Kidney (tissue), 14 donors: ENCODE measurements around the gene SPACA7. TPM values are rescaled to one million over a fixed set of nuclear protein-coding genes. Genes with fewer than 3 reads are reported as not detected.

Source experiments
- DNase-seq, 5 donors: peaks; one replicate each; pipeline ENCODE4 v3.0.0-alpha.2; 2013 to 2020
- FAIRE-seq: peaks from 2 replicates; lab custom pipeline; 2012; peaks lifted over from hg19 to GRCh38; lab: Jason Lieb, UNC
- H3K27ac ChIP-seq, 2 donors: one replicate each; pipeline ENCODE4 v1.7.0; 2013; ENCODE audit warnings: low read depth in 2 of 2, low read length in 2 of 2, inconsistent platforms in 1 of 2
- H3K27me3 ChIP-seq: one replicate; pipeline ENCODE4 v1.7.1; 2013; ENCODE audit warnings: low read length, inconsistent platforms; ENCODE audit not compliant: control insufficient read depth, insufficient read depth
- H3K36me3 ChIP-seq, 3 donors: one replicate each; pipeline versions ENCODE4 v1.7.0 to v1.7.1; 2013; ENCODE audit warnings: low read length in 3 of 3, control low read depth in 1 of 3, inconsistent platforms in 1 of 3; ENCODE audit not compliant: insufficient read depth in 3 of 3, control insufficient read depth in 2 of 3
- H3K4me1 ChIP-seq, 3 donors: one replicate each; pipeline versions ENCODE4 v1.7.0 to v1.7.1; 2013; ENCODE audit warnings: low read length in 3 of 3, inconsistent platforms in 1 of 3, low read depth in 1 of 3; ENCODE audit not compliant: control insufficient read depth in 2 of 3, insufficient read depth in 2 of 3
- H3K4me3 ChIP-seq, 3 donors: one replicate each; pipeline versions ENCODE4 v1.7.0 to v1.8.1; 2013; ENCODE audit warnings: low read length in 3 of 3, control low read depth in 1 of 3, inconsistent platforms in 1 of 3
- H3K9ac ChIP-seq, 3 donors: one replicate each; pipeline versions ENCODE4 v1.7.0 to v1.7.1; 2013; ENCODE audit warnings: low read length in 3 of 3, control low read depth in 1 of 3, inconsistent platforms in 1 of 3
- H3K9me3 ChIP-seq, 3 donors: one replicate each; pipeline versions ENCODE4 v1.7.0 to v1.7.1; 2013; ENCODE audit warnings: low read length in 3 of 3, control low read depth in 1 of 3, inconsistent platforms in 1 of 3; ENCODE audit not compliant: control insufficient read depth in 2 of 3, insufficient read depth in 1 of 3
- intact Hi-C: fragments of 100-400 bp; cut with DNase I; formaldehyde crosslinking; loops from one replicate; pipeline ENCODE4 v1.11.1; 2022
- polyA plus RNA-seq: library from polyadenylated mRNA; stranded (reverse); fragments of 350-450 nt; fragmentation: Illumina TruSeq; extraction: RNeasy Lipid Tissue Mini Kit (QIAGEN cat#74804); gene quantifications from one replicate; pipeline ENCODE4 v1.2.3, GENCODE V29; 2014; ENCODE audit warnings: low read depth, low replicate concordance; ENCODE audit not compliant: insufficient read depth
- total RNA-seq: library from RNA; stranded (reverse); fragmentation: NEBNext Ultra II Directional; extraction: Animal tissue kit (Norgen Biotek cat#: 25700); gene quantifications from one replicate; pipeline ENCODE4 v1.2.1, GENCODE V29; 2021
- TF ChIP-seq, protein P1 (sequence below): IDR thresholded peaks from 3 replicates; pipeline ENCODE4 v1.5.1; 2012; ENCODE audit warnings: mild to moderate bottlenecking, moderate library complexity, borderline replicate concordance; ENCODE audit not compliant: insufficient read depth; ENCODE audit errors: extremely low read depth
- donor health status: control.
- donor health status: control.
- donor health status: control.
- donor health status: control.
- donor health status: control.
- donor health status: DM: yes; HTN: yes; CAD: no.
- donor health status: Normal renal cell carcinoma (clear cell type).

The SPACA7 gene
- total and polyA plus RNA-seq, 2 donors from 2014 or later: not detected

DNA sequence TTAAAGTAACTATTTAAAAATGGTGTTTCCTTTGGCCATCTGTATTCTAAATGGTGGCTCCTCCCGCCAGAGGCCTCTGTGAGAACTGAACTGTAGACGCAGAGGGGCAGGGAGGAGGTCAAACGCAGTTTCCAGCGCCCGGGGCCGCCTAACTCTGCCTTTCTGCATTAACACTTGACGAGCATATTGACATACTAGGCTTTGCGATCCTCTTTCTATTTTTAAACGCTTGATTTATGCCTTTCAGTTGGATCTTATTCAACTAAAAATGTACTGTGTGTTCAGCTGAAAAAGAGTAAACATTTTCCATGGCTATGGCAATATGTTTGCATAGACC lies 74.7 kb downstream of the SPACA7 start:
- H3K9ac ChIP-seq: no peak overlapping the region
- TF ChIP-seq, protein P1, sequence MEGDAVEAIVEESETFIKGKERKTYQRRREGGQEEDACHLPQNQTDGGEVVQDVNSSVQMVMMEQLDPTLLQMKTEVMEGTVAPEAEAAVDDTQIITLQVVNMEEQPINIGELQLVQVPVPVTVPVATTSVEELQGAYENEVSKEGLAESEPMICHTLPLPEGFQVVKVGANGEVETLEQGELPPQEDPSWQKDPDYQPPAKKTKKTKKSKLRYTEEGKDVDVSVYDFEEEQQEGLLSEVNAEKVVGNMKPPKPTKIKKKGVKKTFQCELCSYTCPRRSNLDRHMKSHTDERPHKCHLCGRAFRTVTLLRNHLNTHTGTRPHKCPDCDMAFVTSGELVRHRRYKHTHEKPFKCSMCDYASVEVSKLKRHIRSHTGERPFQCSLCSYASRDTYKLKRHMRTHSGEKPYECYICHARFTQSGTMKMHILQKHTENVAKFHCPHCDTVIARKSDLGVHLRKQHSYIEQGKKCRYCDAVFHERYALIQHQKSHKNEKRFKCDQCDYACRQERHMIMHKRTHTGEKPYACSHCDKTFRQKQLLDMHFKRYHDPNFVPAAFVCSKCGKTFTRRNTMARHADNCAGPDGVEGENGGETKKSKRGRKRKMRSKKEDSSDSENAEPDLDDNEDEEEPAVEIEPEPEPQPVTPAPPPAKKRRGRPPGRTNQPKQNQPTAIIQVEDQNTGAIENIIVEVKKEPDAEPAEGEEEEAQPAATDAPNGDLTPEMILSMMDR: no peak
- no peaks in the 10 kb centered on the region for H3K4me1 ChIP-seq
- H3K4me3 ChIP-seq: no peak overlapping the region
- FAIRE-seq (no peak), DNase-seq (peak in 3 of 5 donors; percentile 22 to 53 (median 26))
- H3K36me3 ChIP-seq: no peaks in the 10 kb centered on the region
- H3K9me3 ChIP-seq: no peaks in the 10 kb centered on the region
- H3K27ac ChIP-seq: no peak overlapping the region
- no peaks in the 10 kb centered on the region for H3K27me3 ChIP-seq
- intact Hi-C loops: no loop called here

DNA sequence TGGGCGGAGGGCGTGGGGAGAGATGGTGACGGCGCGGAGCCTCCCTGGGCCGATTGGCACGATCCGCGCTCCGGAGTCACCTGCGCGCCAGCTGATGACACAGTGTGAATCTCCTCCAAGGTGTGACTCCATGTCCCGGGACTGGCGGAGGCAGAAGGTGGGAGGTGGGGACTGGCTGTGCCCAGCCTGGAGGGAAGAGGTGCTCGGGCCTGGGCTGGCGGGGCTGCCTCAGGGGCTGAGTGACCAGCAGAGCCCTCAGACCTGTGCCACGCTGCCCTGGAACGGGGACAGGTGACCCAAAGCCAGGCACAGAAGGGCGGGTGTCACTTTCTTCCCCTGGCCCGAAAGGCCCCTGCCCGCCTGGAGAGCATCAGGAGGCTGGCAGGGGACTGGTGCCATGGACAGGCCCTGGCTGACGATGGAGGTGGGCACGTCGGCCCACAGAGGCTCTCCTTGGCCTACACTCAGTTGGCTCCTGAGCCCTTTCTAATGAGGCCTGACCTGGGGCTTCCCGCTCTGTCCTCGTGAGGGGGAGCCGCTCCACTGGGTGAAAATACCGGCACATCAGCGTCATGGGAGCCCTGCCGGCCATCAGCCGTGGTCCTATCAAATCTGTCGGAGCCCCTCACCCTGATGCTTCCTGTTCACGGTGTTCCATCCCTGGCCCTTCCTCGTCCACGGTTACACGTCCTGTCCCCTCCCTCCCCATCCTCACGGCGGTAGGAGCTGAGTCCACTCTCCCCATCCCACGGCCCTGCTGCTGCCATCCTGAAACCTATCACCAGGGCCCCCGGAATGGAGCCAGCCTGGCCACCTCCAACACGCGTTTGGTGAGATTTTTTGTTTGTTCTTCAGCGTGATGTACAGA lies 75.6 kb downstream of the SPACA7 start:
- Histone ChIP-seq H3K4me1 (no peaks in the 10 kb centered on the region), H3K27ac (no peak overlapping the region), H3K9ac (no peak overlapping the region), H3K4me3 (no peak overlapping the region), H3K9me3 (no peaks in the 10 kb centered on the region), H3K27me3 (no peaks in the 10 kb centered on the region), H3K36me3 (no peaks in the 10 kb centered on the region)
- TF ChIP-seq, protein P1: no peak
- intact Hi-C loops: no loop called here
- no peak for FAIRE-seq
- DNase-seq: peak in 1 of 5 donors; percentile 34

DNA sequence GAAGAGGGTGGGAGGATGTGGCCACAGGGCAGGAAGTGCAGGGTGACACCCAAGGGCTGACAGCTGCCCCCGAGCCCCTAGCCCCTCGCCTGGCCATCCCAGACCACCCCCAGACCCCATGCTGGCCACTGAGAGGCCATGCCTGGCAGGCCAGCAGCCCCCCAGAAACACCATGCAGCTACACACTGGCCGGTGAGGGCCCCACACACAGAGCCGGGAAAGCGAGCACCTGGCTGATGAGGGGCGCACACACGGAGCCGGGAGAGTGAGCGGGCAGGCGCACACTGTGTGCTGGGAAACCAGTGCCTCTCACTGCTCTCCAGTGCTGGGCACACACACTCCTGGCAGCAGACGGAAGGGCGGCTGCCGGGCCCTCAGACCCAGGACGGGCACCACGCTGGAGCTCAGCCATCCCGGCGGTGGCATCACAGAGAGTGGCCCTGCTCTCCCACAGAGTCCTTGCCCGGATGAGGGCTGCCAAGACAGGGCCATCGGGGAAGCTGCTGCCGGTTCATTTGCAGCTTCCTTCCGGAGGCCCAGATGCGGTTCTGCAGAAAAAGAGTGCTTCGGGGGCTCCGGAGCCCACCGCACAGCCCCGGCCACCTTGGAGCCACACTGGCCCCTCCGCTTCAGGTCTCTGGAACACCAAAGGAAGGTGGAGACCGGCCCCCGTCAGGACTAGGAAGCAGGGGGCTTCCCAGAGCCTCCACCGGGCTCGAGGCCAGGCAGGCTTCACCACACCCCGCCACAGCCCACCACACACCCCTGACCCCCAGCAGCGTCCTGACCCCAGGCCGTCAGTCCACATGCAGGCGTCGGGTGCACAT lies 76.4 kb downstream of the SPACA7 start:
- intact Hi-C loops: no loop called here
- no peak overlapping the region for H3K4me3 ChIP-seq
- TF ChIP-seq, protein P1: no peak
- FAIRE-seq (no peak), DNase-seq (peak in 2 of 5 donors; percentile 20 to 56)
- no peak overlapping the region for H3K27ac ChIP-seq
- H3K4me1 ChIP-seq: no peaks in the 10 kb centered on the region
- no peak overlapping the region for H3K9ac ChIP-seq
- H3K27me3 ChIP-seq: no peaks in the 10 kb centered on the region
- H3K9me3 ChIP-seq: no peaks in the 10 kb centered on the region
- no peaks in the 10 kb centered on the region for H3K36me3 ChIP-seq
